NCI-H69 (cell line): ENCODE data around the gene IFNAR2.

Experiments
- DNase-seq: peaks from one replicate; lab custom pipeline; 2025; lab: John Stamatoyannopoulos, UW

Gene IFNAR2

GRCh38 chr21:33229784-33230544 is at the start of gene IFNAR2:
TSS of gene IFNAR2 (plus strand) at chr21:33229938. CDS start at chr21:33241923, 11,985 bp downstream.
- DNase-seq: peak; percentile 88

- DNase-seq: no peak
These were observed 43.9 kb upstream of the IFNAR2 start for GRCh38 chr21:33185852-33186251.

- DNase-seq: no peak
These were observed 42.5 kb upstream of the IFNAR2 start for GRCh38 chr21:33187276-33187675.

GRCh38 chr21:33189237-33189636 is 40.5 kb upstream of the IFNAR2 start:
- no peak for DNase-seq

GRCh38 chr21:33189824-33190223 is 39.9 kb upstream of the IFNAR2 start:
- no peak for DNase-seq

- DNase-seq: peak; percentile 79
These were observed 32.8 kb upstream of the IFNAR2 start for GRCh38 chr21:33196941-33197374.

- no peak for DNase-seq
These were observed 32.2 kb upstream of the IFNAR2 start for GRCh38 chr21:33197496-33197895.

GRCh38 chr21:33198346-33199099 is 31.2 kb upstream of the IFNAR2 start:
- no peak for DNase-seq

GRCh38 chr21:33199100-33199464 is 30.7 kb upstream of the IFNAR2 start:
- no peak for DNase-seq

- DNase-seq: peak; percentile 89
These were observed 30.1 kb upstream of the IFNAR2 start for GRCh38 chr21:33199516-33200217.

GRCh38 chr21:33201956-33202355 is 27.8 kb upstream of the IFNAR2 start:
- DNase-seq: no peak

GRCh38 chr21:33202464-33203363 is 27.0 kb upstream of the IFNAR2 start:
- DNase-seq: peak; percentile 14

- DNase-seq: no peak
These were observed 26.4 kb upstream of the IFNAR2 start for GRCh38 chr21:33203371-33203724.

- no peak for DNase-seq
These were observed 24.3 kb upstream of the IFNAR2 start for GRCh38 chr21:33205476-33205875.

GRCh38 chr21:33206771-33207281 is 22.9 kb upstream of the IFNAR2 start:
- no peak for DNase-seq

GRCh38 chr21:33207449-33208149 is 22.1 kb upstream of the IFNAR2 start:
- DNase-seq: no peak

GRCh38 chr21:33208534-33208933 is 21.2 kb upstream of the IFNAR2 start:
- DNase-seq: no peak

GRCh38 chr21:33211305-33211704 is 18.4 kb upstream of the IFNAR2 start:
- no peak for DNase-seq

GRCh38 chr21:33211732-33212131 is 18.0 kb upstream of the IFNAR2 start:
- no peak for DNase-seq

GRCh38 chr21:33212159-33212851 is 17.4 kb upstream of the IFNAR2 start:
- no peak for DNase-seq
